ENCODE data around the gene SEC14L2. TPM values are rescaled to one million over a fixed set of nuclear protein-coding genes. Genes with fewer than 3 reads are reported as not detected.

The SEC14L2 gene
- total and polyA plus RNA-seq, 2 of the 8 experiments (the other 6 are each of a cell fraction or from before 2014, with no cell fraction given), result 2.8 to 3.2 TPM

GRCh38 chr22:30460147-30460546 is 63.3 kb downstream of the SEC14L2 start (continued):
- no peak for TF ChIP-seq CHD7 (IDR thresholded peaks at IDR 0.05; ENCODE audit: insufficient replicate concordance, low read length)
- TF ChIP-seq SIN3A (conservative IDR thresholded peaks at IDR 0.05 in 1 of 2, IDR thresholded peaks at IDR 0.05 in 1 of 2; ENCODE audit: low read depth in 1 of 2, low read length in 2 of 2), result no peak
- TF ChIP-seq FOSL1 (IDR thresholded peaks at IDR 0.05; ENCODE audit: insufficient read depth, low read depth, low read length), result no peak
- no peak for TF ChIP-seq CBX5 (IDR thresholded peaks at IDR 0.05; ENCODE audit: low read depth, low read length)
- TF ChIP-seq MAX (IDR thresholded peaks at IDR 0.05), result no peak
- no peak for TF ChIP-seq CEBPB (IDR thresholded peaks at IDR 0.05; ENCODE audit: low read depth, low read length)
- TF ChIP-seq CTBP2 (IDR thresholded peaks at IDR 0.05; ENCODE audit: borderline replicate concordance, insufficient read depth, insufficient read length, low read length), result no peak
- no peak for TF ChIP-seq TAF1 (IDR thresholded peaks at IDR 0.05; ENCODE audit: low read depth, low read length)
- no peak for TF ChIP-seq EZH2 (IDR thresholded peaks at IDR 0.05; ENCODE audit: low read depth, low read length, severe bottlenecking)
- no peak for TF ChIP-seq ASH2L (IDR thresholded peaks at IDR 0.05; ENCODE audit: low read length)
- TF ChIP-seq HDAC2 (IDR thresholded peaks at IDR 0.05; ENCODE audit: borderline replicate concordance in 1 of 2, low read depth in 2 of 2, low read length in 2 of 2), result no peak
